GM12878 (cell line): Measurements from ENCODE around the gene HSD17B12. TPM values are rescaled to one million over a fixed set of nuclear protein-coding genes. Genes with fewer than 3 reads are reported as not detected.

ENCODE experiments used
- DPF2 ChIP-seq: fragments of 450-650 bp; IDR thresholded peaks from 2 replicates; pipeline ENCODE4 v1.6.1; 2017; ENCODE audit warnings: mild to moderate bottlenecking
- FOXM1 ChIP-seq: IDR thresholded peaks from 2 replicates; pipeline ENCODE4 v1.6.1; 2012; ENCODE audit warnings: low read depth, mild to moderate bottlenecking, inconsistent platforms, low read length, moderate library complexity
- IKZF2 ChIP-seq, 2 experiments: fragments of 450-650 bp; IDR thresholded peaks; 2 replicates each; pipeline ENCODE4 v1.6.1; 2017; ENCODE audit warnings: mild to moderate bottlenecking in 2 of 2, moderate library complexity in 2 of 2
- JUNB ChIP-seq: IDR thresholded peaks from 2 replicates; pipeline ENCODE4 v1.6.1; 2016; ENCODE audit warnings: antibody characterized with exemption, mild to moderate bottlenecking
- MEF2A ChIP-seq: IDR thresholded peaks from 2 replicates; pipeline ENCODE4 v1.6.1; 2011; ENCODE audit warnings: low read depth, mild to moderate bottlenecking, low read length, moderate library complexity; ENCODE audit not compliant: insufficient read depth
- MEF2B ChIP-seq: fragments of 450-650 bp; IDR thresholded peaks from 2 replicates; pipeline ENCODE4 v1.6.1; 2018; ENCODE audit warnings: mild to moderate bottlenecking, moderate library complexity; ENCODE audit not compliant: partially characterized antibody, poor library complexity, severe bottlenecking
- NFYB ChIP-seq: IDR thresholded peaks from 2 replicates; pipeline ENCODE4 v1.6.1; 2011; ENCODE audit warnings: low read depth, mild to moderate bottlenecking, low read length, improper control_type of control experiment, moderate library complexity; ENCODE audit not compliant: insufficient read depth
- PRDM15 ChIP-seq: fragments of 450-650 bp; formaldehyde crosslinking; IDR thresholded peaks from 2 replicates; pipeline ENCODE4 v1.4.0; 2020; ENCODE audit warnings: mild to moderate bottlenecking, moderate library complexity
- TARDBP ChIP-seq: IDR thresholded peaks from 2 replicates; pipeline ENCODE4 v1.6.1; 2016; ENCODE audit warnings: borderline replicate concordance
- TCF12 ChIP-seq: IDR thresholded peaks from 2 replicates; pipeline ENCODE4 v1.6.1; 2011; ENCODE audit warnings: low read depth, mild to moderate bottlenecking, low read length
- YY1 ChIP-seq: IDR thresholded peaks from 2 replicates; pipeline ENCODE4 v1.6.1; 2011; ENCODE audit warnings: low read depth, mild to moderate bottlenecking, low read length
- polyA plus RNA-seq, 11 experiments: library from polyadenylated mRNA; depleted of rRNA in 4 of 11; unstranded in 6 of 11; stranded (reverse) in 5 of 11; fragments of >200 nt; fragmentation: Nextera tagmentation in 4 of 11; fragmentation: Illumina TruSeq in 1 of 11; extraction: Ambion mirVana in 4 of 11; extraction: Trizol in 1 of 11; gene quantifications; 1 replicate in 1 of 11; 2 replicates in 10 of 11; pipeline versions ENCODE4 v1.2.1 to v1.2.3, GENCODE V29; 2011 to 2016; ENCODE audit warnings: inconsistent platforms in 2 of 11, missing spikeins in 2 of 11, low read depth in 1 of 11
- total RNA-seq, 4 experiments: library from RNA; depleted of rRNA in 3 of 4; stranded (reverse); fragments of >200 nt in 3 of 4; fragmentation: Illumina TruSeq in 1 of 4; extraction: Trizol in 1 of 4; gene quantifications; 2 replicates each; pipeline versions ENCODE4 v1.2.1 to v1.2.3, GENCODE V29; 2013 to 2021

The HSD17B12 gene
- total and polyA plus RNA-seq, 10 of the 15 experiments (the other 5 are each of a cell fraction or from before 2014, with no cell fraction given), result 23.6 to 88.0 (median 64.7) TPM

DNA sequence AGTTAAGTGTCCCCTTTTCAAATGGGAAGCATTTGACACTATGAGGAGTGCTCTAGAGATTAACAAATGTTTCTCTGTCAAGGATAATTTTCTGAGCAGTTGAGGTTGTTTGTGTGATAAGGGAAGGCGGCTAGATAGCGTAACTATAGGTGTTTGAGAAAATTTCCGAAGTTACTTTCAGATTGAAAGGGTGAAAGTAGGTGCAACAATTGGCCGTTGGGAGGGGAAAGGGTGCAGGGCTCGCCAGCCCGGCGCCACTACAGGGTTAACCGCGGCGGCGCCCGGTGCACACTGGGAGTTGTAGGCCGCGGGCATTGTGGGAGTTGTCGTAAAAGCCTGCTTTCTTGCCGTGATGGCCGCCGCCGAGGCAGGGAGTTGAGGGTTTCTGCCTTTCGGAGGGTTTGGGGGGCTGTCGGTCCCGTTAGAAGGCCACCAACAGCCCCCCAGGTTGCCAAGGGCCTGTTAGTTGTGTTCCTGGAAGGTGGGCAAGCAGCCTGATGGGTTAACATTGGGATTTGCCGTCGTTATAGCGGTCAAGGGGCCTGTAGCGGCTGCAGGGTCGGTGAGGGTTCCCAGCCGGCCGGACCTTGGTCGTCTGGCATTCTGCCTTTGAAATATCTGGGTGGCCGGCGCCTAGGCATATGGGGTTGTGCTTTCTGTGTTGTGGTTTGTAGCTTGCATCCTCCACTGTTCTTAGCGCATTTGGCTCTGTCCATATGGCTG is 36.5 kb upstream of the HSD17B12 start (continued):
- TF ChIP-seq PRDM15 (CRISPR knock-in tag), result no peak
- peak in 1 of 2 experiments; percentile 63; a peak in 3 of 4 replicates for TF ChIP-seq IKZF2 (IDR thresholded peaks at IDR 0.05)
- TF ChIP-seq TARDBP, result peak; percentile 94
- TF ChIP-seq DPF2, result peak; percentile 45; the same call in 1 of the 2 replicates
- TF ChIP-seq TCF12, result no peak
- TF ChIP-seq FOXM1, result no peak
- no peak for TF ChIP-seq JUNB
- no peak for TF ChIP-seq NFYB
- TF ChIP-seq MEF2B, result no peak
- peak; percentile 99 for TF ChIP-seq YY1
- TF ChIP-seq MEF2A, result no peak
- TF ChIP-seq, all 136 proteins: peak for 51
